H9 (cell line): ENCODE data around the gene TRPC5OS. TPM values are rescaled to one million over a fixed set of nuclear protein-coding genes. Genes with fewer than 3 reads are reported as not detected.

ENCODE experiments used
- DNase-seq: peaks from one replicate; pipeline ENCODE4 v3.0.0-alpha.2; 2017
- H2AFZ ChIP-seq: one replicate; pipeline ENCODE4 v1.6.1; 2013; ENCODE audit warnings: mild to moderate bottlenecking, low read length, control low read depth, moderate library complexity
- H2AK5ac ChIP-seq: 2 replicates; pipeline ENCODE4 v1.6.1; 2013; ENCODE audit warnings: low read length, control low read depth, mixed read lengths; ENCODE audit not compliant: insufficient read length
- H2BK120ac ChIP-seq: one replicate; pipeline ENCODE4 v1.6.1; 2013; ENCODE audit warnings: low read depth, mild to moderate bottlenecking, low read length, control low read depth, inconsistent platforms; ENCODE audit not compliant: poor library complexity, severe bottlenecking
- H2BK12ac ChIP-seq: 2 replicates; pipeline ENCODE4 v1.6.1; 2013; ENCODE audit warnings: low read length, control low read depth, mixed read lengths, low read depth; ENCODE audit not compliant: insufficient read length
- H2BK15ac ChIP-seq: 2 replicates; pipeline ENCODE4 v1.6.1; 2013; ENCODE audit warnings: low read depth, low read length, control low read depth
- H2BK20ac ChIP-seq: one replicate; pipeline ENCODE4 v1.6.1; 2013; ENCODE audit warnings: low read depth, mild to moderate bottlenecking, low read length, control low read depth, inconsistent platforms; ENCODE audit not compliant: poor library complexity, severe bottlenecking
- H2BK5ac ChIP-seq: 2 replicates; pipeline ENCODE4 v1.6.1; 2013; ENCODE audit warnings: low read length, control low read depth, mixed read lengths; ENCODE audit not compliant: insufficient read length
- H3K14ac ChIP-seq: 2 replicates; pipeline ENCODE4 v1.6.1; 2013; ENCODE audit warnings: low read length, control low read depth; ENCODE audit not compliant: insufficient read depth
- H3K18ac ChIP-seq: 2 replicates; pipeline ENCODE4 v1.6.1; 2013; ENCODE audit warnings: low read depth, mild to moderate bottlenecking, mixed read lengths, low read length, control low read depth; ENCODE audit not compliant: insufficient read length
- H3K23ac ChIP-seq: 2 replicates; pipeline ENCODE4 v1.6.1; 2013; ENCODE audit warnings: low read length, control low read depth, mixed read lengths, low read depth; ENCODE audit not compliant: insufficient read length
- H3K23me2 ChIP-seq: 2 replicates; pipeline ENCODE4 v1.6.1; 2013; ENCODE audit warnings: low read depth, mild to moderate bottlenecking, mixed read lengths, low read length, control low read depth; ENCODE audit not compliant: insufficient read length, poor library complexity, severe bottlenecking
- H3K27ac ChIP-seq: 2 replicates; pipeline ENCODE4 v1.5.1; 2013; ENCODE audit warnings: low read length, control low read depth, mixed read lengths, low read depth; ENCODE audit not compliant: insufficient read length
- H3K27me3 ChIP-seq: 2 replicates; pipeline ENCODE4 v1.6.1; 2013; ENCODE audit warnings: low read length, control low read depth, inconsistent platforms; ENCODE audit not compliant: insufficient read depth
- H3K4ac ChIP-seq: 2 replicates; pipeline ENCODE4 v1.6.1; 2013; ENCODE audit warnings: low read depth, mild to moderate bottlenecking, control low read depth, inconsistent platforms, low read length, moderate library complexity
- H3K4me1 ChIP-seq: 2 replicates; pipeline ENCODE4 v1.6.1; 2013; ENCODE audit warnings: low read length, control low read depth, inconsistent platforms; ENCODE audit not compliant: insufficient read depth
- H3K4me2 ChIP-seq: 2 replicates; pipeline ENCODE4 v1.6.1; 2013; ENCODE audit warnings: low read length, control low read depth, mixed read lengths; ENCODE audit not compliant: insufficient read length, insufficient read depth
- H3K56ac ChIP-seq: 2 replicates; pipeline ENCODE4 v1.6.1; 2013; ENCODE audit warnings: low read depth, mild to moderate bottlenecking, mixed read lengths, low read length, control low read depth; ENCODE audit not compliant: insufficient read length
- H3K79me1 ChIP-seq: 2 replicates; pipeline ENCODE4 v1.6.1; 2013; ENCODE audit warnings: low read depth, mild to moderate bottlenecking, moderate library complexity, low read length, control low read depth, inconsistent platforms; ENCODE audit not compliant: insufficient read depth, poor library complexity, severe bottlenecking
- H3K79me2 ChIP-seq: 2 replicates; pipeline ENCODE4 v1.6.1; 2013; ENCODE audit warnings: low read length, control low read depth, inconsistent platforms; ENCODE audit not compliant: insufficient read depth
- H3K9ac ChIP-seq: 2 replicates; pipeline ENCODE4 v1.6.1; 2013; ENCODE audit warnings: low read length, control low read depth, mixed read lengths; ENCODE audit not compliant: insufficient read length; ENCODE audit errors: extremely low read depth
- H3K9me3 ChIP-seq: one replicate; pipeline ENCODE4 v1.6.1; 2013; ENCODE audit warnings: low read depth, low read length, inconsistent platforms; ENCODE audit not compliant: control insufficient read depth
- H3T11ph ChIP-seq: one replicate; pipeline ENCODE4 v1.6.1; 2013; ENCODE audit warnings: mild to moderate bottlenecking, low read length, control low read depth, inconsistent platforms
- H4K20me1 ChIP-seq: one replicate; pipeline ENCODE4 v1.6.1; 2013; ENCODE audit not compliant: control insufficient read depth, insufficient read length, insufficient read depth
- H4K5ac ChIP-seq: 2 replicates; pipeline ENCODE4 v1.6.1; 2013; ENCODE audit warnings: low read depth, mild to moderate bottlenecking, mixed read lengths, low read length, control low read depth; ENCODE audit not compliant: insufficient read length
- H4K8ac ChIP-seq: replicated peaks from 2 replicates; pipeline ENCODE4 v1.6.1; 2013; ENCODE audit warnings: low read length, control low read depth, mixed read lengths, low read depth; ENCODE audit not compliant: insufficient read length
- H4K91ac ChIP-seq: 2 replicates; pipeline ENCODE4 v1.6.1; 2013; ENCODE audit warnings: low read depth, mild to moderate bottlenecking, moderate library complexity, mixed read lengths, low read length, control low read depth; ENCODE audit not compliant: insufficient read length
- H3K27ac Mint-ChIP-seq, 3 experiments: 2 replicates in 2 of 3; 3 replicates in 1 of 3; pipeline ENCODE4 v1.8.0; 2020 to 2021; ENCODE audit warnings: mixed read lengths in 3 of 3, mild to moderate bottlenecking in 1 of 3, moderate library complexity in 1 of 3
- H3K27me3 Mint-ChIP-seq: 2 replicates; pipeline ENCODE4 v1.8.0; 2021; ENCODE audit warnings: low read depth, mild to moderate bottlenecking, moderate library complexity, mixed read lengths
- H3K36me3 Mint-ChIP-seq, 3 experiments: 2 replicates in 2 of 3; 3 replicates in 1 of 3; pipeline ENCODE4 v1.8.0; 2020 to 2021; ENCODE audit warnings: low read depth in 3 of 3, mixed read lengths in 3 of 3; ENCODE audit not compliant: insufficient read depth in 1 of 3
- H3K4me1 Mint-ChIP-seq, 2 experiments: 2 replicates each; pipeline ENCODE4 v1.8.0; 2020; ENCODE audit warnings: mixed read lengths in 2 of 2
- H3K4me3 Mint-ChIP-seq, 2 experiments: 2 replicates in 1 of 2; 3 replicates in 1 of 2; pipeline ENCODE4 v1.8.0; 2020 to 2021; ENCODE audit warnings: mild to moderate bottlenecking in 2 of 2, mixed read lengths in 2 of 2, moderate library complexity in 1 of 2
- H3K9me3 Mint-ChIP-seq, 2 experiments: 2 replicates in 1 of 2; 3 replicates in 1 of 2; pipeline ENCODE4 v1.8.0; 2020; ENCODE audit warnings: mild to moderate bottlenecking in 2 of 2, mixed read lengths in 2 of 2, moderate library complexity in 1 of 2
- CTCF ChIP-seq: fragments of 200-600 bp; sonication (generic); conservative IDR thresholded peaks from 3 replicates; pipeline ENCODE4 v1.8.0; 2021; ENCODE audit warnings: antibody characterized with exemption, mild to moderate bottlenecking
- WGBS: extraction: QIAGEN DNeasy Blood & Tissue Kit; methylation state at CpG from one replicate; pipeline ENCODE4 v1.1.7; 2013; ENCODE audit warnings: missing lambda C conversion rate, low lambda C conversion rate, mixed read lengths; ENCODE audit not compliant: insufficient read length; ENCODE audit errors: extremely low coverage; 5-methylcytosine and 5-hydroxymethylcytosine counted together
- long read RNA-seq: library from polyadenylated mRNA; unstranded; transcript quantifications from one replicate; pipeline ENCODE4 v2.0.0, GENCODE V29; 2020
- total RNA-seq: library from RNA; stranded (reverse); gene quantifications from 2 replicates; pipeline ENCODE4 v1.2.1, GENCODE V29; 2021

TRPC5OS gene
- not detected in 2 replicates for total RNA-seq
- long read RNA-seq: 0 reads

- H3K23me2 ChIP-seq: no peaks in the 10 kb centered on the region
- H3K9ac ChIP-seq: no peak within 1 kb of the TSS
- H3K56ac ChIP-seq: no peak within 1 kb of the TSS
- no peak within 1 kb of the TSS for H3K4me2 ChIP-seq
- no peak within 1 kb of the TSS for H2BK120ac ChIP-seq
- no peaks in the 10 kb centered on the region for H3K27me3 Mint-ChIP-seq
- no peaks in the 10 kb centered on the region for H3K79me1 ChIP-seq
- H3K4me1 Mint-ChIP-seq: no peaks in the 10 kb centered on the region
- H3K14ac ChIP-seq: no peak within 1 kb of the TSS
- H3K27ac ChIP-seq: no peak within 1 kb of the TSS
- no peak for TF ChIP-seq CTCF
- H3K27ac Mint-ChIP-seq: no peak within 1 kb of the TSS; a peak in 1 of 7 replicates
- H3K79me2 ChIP-seq: no peaks in the 10 kb centered on the region
- no peaks in the 10 kb centered on the region for H3K9me3 ChIP-seq
- no peak within 1 kb of the TSS for H2AK5ac ChIP-seq
- no peak within 1 kb of the TSS for H3K4ac ChIP-seq
- H3K36me3 Mint-ChIP-seq: no peaks in the 10 kb centered on the region; a peak in 1 of 7 replicates
- H2BK12ac ChIP-seq: no peak within 1 kb of the TSS
- H3K4me3 Mint-ChIP-seq: no peak within 1 kb of the TSS
- H3K4me1 ChIP-seq: no peaks in the 10 kb centered on the region
- no peaks in the 10 kb centered on the region for H4K20me1 ChIP-seq
- no peak within 1 kb of the TSS for H2BK5ac ChIP-seq
- H3K9me3 Mint-ChIP-seq: peaks cover 2 to 3% of the 10 kb centered on the region in 2 experiments; a peak in 2 of 5 replicates
- no CpG with 5 or more reads among the region's 1 CpG for WGBS
- no peak within 1 kb of the TSS for H3K18ac ChIP-seq
- H3K27me3 ChIP-seq: no peaks in the 10 kb centered on the region
- no peak within 1 kb of the TSS for H2BK20ac ChIP-seq
- no peak within 1 kb of the TSS for H4K8ac ChIP-seq
- H3T11ph ChIP-seq: no peak within 1 kb of the TSS
- no peak within 1 kb of the TSS for H3K23ac ChIP-seq
- no peak within 1 kb of the TSS for H2AFZ ChIP-seq
- no peak within 1 kb of the TSS for H4K91ac ChIP-seq
- no peak within 1 kb of the TSS for H2BK15ac ChIP-seq
- H4K5ac ChIP-seq: no peak within 1 kb of the TSS
- no peak for DNase-seq
These were observed at the start of gene TRPC5OS for GRCh38 chrX:111875881-111876280. Gene TRPC5OS, plus strand, starts transcription at chrX:111876181. Its CDS starts 25,669 bp downstream, at chrX:111901850.
